K562 (cell line): ENCODE measurements around the gene PTCH1. TPM values are rescaled to one million over a fixed set of nuclear protein-coding genes. Genes with fewer than 3 reads are reported as not detected.
A peak's percentile ranks its signal among the peaks of the same experiment; 100 is the strongest.

ENCODE experiments used
- MTA1 ChIP-seq: fragments of 450-650 bp; IDR thresholded peaks from 2 replicates; pipeline ENCODE4 v1.6.1; 2017; ENCODE audit warnings: borderline replicate concordance
- NCOA1 ChIP-seq: fragments of 450-650 bp; IDR thresholded peaks from 2 replicates; pipeline ENCODE4 v1.6.1; 2016; ENCODE audit warnings: low read depth
- PHF20 ChIP-seq: fragments of 450-650 bp; IDR thresholded peaks from 2 replicates; pipeline ENCODE4 v1.6.1; 2018; ENCODE audit not compliant: partially characterized antibody
- REST ChIP-seq, 2 experiments: fragments of 450-650 bp; formaldehyde crosslinking in 1 of 2; IDR thresholded peaks; 2 replicates each; pipeline versions ENCODE4 v1.4.0 to v1.6.1; 2014 to 2020; ENCODE audit warnings: mild to moderate bottlenecking in 2 of 2, borderline replicate concordance in 1 of 2, low read depth in 1 of 2
- RFX1 ChIP-seq: fragments of 450-650 bp; IDR thresholded peaks from 2 replicates; pipeline ENCODE4 v1.6.1; 2016; ENCODE audit warnings: mild to moderate bottlenecking, moderate library complexity
- TAF9B ChIP-seq: fragments of 450-650 bp; IDR thresholded peaks from 2 replicates; pipeline ENCODE4 v1.6.1; 2018; ENCODE audit warnings: mild to moderate bottlenecking; ENCODE audit not compliant: partially characterized antibody
- TCF3 ChIP-seq: sonication (generic); formaldehyde crosslinking; IDR thresholded peaks from 2 replicates; pipeline ENCODE4 v1.4.0; 2020; ENCODE audit warnings: mild to moderate bottlenecking, missing genetic modification reagents
- TOE1 ChIP-seq, 2 experiments: fragments of 450-650 bp in 1 of 2; sonication (generic) in 1 of 2; formaldehyde crosslinking in 1 of 2; IDR thresholded peaks; 2 replicates each; pipeline versions ENCODE4 v1.7.1 to v1.8.0; 2016 to 2022; ENCODE audit warnings: borderline replicate concordance in 2 of 2, mild to moderate bottlenecking in 2 of 2, antibody characterized with exemption in 1 of 2, inconsistent platforms in 1 of 2, low read depth in 1 of 2, missing genetic modification reagents in 1 of 2, moderate library complexity in 1 of 2
- polyA plus RNA-seq, 8 experiments: library from polyadenylated mRNA; depleted of rRNA in 4 of 8; stranded (reverse) in 5 of 8; unstranded in 3 of 8; fragments of >200 nt; fragmentation: Nextera tagmentation in 2 of 8; fragmentation: Illumina TruSeq in 1 of 8; extraction: Ambion mirVana in 2 of 8; extraction: Trizol in 1 of 8; gene quantifications; 2 replicates each; pipeline versions ENCODE4 v1.2.1 to v1.2.3, GENCODE V29; 2011 to 2014; ENCODE audit warnings: inconsistent platforms in 1 of 8, missing spikeins in 1 of 8
- total RNA-seq, 7 experiments: library from RNA; depleted of rRNA in 6 of 7; stranded (reverse); fragments of >200 nt in 6 of 7; fragmentation: Illumina TruSeq in 2 of 7; extraction: Trizol in 2 of 7; gene quantifications; 2 replicates each; pipeline versions ENCODE4 v1.2.1 to v1.2.3, GENCODE V29; 2011 to 2021; ENCODE audit warnings: low replicate concordance in 1 of 7
- TF ChIP-seq, protein P1 (sequence below): fragments of 450-650 bp; IDR thresholded peaks from 2 replicates; pipeline ENCODE4 v1.6.1; 2016; ENCODE audit warnings: low read depth

PTCH1 gene
- total and polyA plus RNA-seq, 9 of the 15 experiments (the other 6 are each of a cell fraction or from before 2014, with no cell fraction given): 0.70 to 9.9 (median 3.8) TPM

DNA sequence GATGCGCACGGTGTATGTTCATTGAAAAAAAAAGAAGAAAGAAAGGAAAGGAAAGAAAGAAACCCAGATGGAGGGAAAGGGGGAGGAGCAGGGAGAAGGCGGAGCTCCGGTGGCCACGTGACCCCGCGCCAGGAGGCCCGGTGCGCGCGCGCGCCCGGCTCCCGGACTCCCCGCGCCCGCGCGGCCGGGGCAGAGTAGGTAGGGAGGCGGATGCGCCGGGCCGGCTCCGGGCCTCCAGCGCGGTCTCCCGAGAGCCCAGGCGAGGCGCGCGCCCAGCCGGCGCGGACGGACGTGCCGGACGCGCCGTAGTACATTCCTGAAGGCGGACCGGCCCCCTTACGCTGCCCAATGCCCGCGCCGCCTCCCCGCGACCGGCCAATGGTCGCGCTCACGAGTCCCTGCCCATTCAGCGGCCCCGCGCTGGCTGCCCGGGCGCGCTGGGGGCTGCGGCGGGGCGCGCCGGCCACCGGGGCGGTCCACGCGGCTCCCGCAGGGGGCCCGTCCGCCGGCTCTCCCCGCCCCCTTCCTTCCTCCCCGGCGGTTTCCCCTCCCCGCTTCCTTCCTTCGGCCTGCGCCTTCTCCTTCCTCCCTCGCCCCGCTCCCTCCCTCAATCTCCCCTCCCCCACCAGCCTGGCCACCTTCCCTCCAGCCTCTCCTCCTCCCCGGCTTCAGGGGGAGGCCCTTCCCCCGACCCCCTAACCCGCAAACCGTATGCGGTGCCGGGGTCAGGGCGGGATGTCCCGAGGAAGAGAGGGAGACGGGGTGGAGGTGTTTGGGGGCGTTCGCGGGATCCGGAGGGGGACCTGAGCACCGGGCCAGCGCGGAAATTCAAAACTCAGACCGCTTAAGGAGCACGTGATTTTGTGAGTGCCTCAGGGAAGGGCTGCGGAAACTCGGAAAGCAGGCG is 5.8 kb downstream of the PTCH1 start (continued):
- TF ChIP-seq, protein P1, sequence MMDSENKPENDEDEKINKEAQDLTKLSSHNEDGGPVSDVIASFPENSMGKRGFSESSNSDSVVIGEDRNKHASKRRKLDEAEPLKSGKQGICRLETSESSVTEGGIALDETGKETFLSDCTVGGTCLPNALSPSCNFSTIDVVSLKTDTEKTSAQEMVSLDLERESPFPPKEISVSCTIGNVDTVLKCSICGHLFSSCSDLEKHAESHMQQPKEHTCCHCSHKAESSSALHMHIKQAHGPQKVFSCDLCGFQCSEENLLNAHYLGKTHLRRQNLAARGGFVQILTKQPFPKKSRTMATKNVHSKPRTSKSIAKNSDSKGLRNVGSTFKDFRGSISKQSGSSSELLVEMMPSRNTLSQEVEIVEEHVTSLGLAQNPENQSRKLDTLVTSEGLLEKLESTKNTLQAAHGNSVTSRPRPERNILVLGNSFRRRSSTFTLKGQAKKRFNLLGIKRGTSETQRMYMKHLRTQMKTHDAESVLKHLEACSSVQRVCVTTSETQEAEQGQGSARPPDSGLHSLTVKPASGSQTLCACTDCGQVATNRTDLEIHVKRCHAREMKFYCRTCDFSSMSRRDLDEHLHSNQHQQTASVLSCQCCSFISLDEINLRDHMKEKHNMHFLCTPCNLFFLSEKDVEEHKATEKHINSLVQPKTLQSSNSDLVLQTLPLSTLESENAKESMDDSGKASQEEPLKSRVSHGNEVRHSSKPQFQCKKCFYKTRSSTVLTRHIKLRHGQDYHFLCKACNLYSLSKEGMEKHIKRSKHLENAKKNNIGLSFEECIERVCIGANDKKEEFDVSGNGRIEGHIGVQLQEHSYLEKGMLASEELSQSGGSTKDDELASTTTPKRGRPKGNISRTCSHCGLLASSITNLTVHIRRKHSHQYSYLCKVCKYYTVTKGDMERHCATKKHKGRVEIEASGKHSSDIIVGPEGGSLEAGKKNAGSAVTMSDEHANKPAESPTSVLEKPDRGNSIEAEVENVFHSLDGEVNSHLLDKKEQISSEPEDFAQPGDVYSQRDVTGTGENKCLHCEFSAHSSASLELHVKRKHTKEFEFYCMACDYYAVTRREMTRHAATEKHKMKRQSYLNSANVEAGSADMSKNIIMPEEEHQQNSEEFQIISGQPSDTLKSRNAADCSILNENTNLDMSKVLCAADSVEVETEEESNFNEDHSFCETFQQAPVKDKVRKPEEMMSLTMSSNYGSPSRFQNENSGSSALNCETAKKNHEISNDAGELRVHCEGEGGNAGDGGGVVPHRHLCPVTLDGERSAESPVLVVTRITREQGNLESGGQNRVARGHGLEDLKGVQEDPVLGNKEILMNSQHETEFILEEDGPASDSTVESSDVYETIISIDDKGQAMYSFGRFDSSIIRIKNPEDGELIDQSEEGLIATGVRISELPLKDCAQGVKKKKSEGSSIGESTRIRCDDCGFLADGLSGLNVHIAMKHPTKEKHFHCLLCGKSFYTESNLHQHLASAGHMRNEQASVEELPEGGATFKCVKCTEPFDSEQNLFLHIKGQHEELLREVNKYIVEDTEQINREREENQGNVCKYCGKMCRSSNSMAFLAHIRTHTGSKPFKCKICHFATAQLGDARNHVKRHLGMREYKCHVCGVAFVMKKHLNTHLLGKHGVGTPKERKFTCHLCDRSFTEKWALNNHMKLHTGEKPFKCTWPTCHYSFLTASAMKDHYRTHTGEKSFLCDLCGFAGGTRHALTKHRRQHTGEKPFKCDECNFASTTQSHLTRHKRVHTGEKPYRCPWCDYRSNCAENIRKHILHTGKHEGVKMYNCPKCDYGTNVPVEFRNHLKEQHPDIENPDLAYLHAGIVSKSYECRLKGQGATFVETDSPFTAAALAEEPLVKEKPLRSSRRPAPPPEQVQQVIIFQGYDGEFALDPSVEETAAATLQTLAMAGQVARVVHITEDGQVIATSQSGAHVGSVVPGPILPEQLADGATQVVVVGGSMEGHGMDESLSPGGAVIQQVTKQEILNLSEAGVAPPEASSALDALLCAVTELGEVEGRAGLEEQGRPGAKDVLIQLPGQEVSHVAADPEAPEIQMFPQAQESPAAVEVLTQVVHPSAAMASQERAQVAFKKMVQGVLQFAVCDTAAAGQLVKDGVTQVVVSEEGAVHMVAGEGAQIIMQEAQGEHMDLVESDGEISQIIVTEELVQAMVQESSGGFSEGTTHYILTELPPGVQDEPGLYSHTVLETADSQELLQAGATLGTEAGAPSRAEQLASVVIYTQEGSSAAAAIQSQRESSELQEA: no peak
- TF ChIP-seq REST (IDR thresholded peaks at IDR 0.05; ENCODE audit: borderline replicate concordance) (peak; percentile 81), REST (CRISPR knock-in tag; IDR thresholded peaks at IDR 0.05; ENCODE audit: low read depth) (peak; percentile 72), MTA1 (peak; percentile 60; the same call in 1 of the 2 replicates), TAF9B (peak; percentile 80), NCOA1 (peak; percentile 67; the same call in 1 of the 2 replicates), TOE1 (IDR thresholded peaks at IDR 0.05; ENCODE audit: borderline replicate concordance) (peak; percentile 92), TOE1 (CRISPR knock-in tag; IDR thresholded peaks at IDR 0.05; ENCODE audit: borderline replicate concordance, low read depth) (no peak), PHF20 (peak; percentile 31), RFX1 (no peak), TCF3 (CRISPR knock-in tag) (no peak)
